PC-3 (cell line): Measurements from ENCODE around the gene SLC6A17.

Source experiments
- EZH2phosphoT487 ChIP-seq: fragments of 300-600 bp; sonication (generic); IDR thresholded peaks from 2 replicates; pipeline ENCODE4 v1.6.1; 2018; ENCODE audit warnings: mild to moderate bottlenecking, antibody characterized with exemption, low read length, borderline replicate concordance
- TF ChIP-seq, protein P1 (sequence below): fragments of 300-600 bp; sonication (generic); conservative IDR thresholded peaks from 2 replicates; pipeline ENCODE4 v1.5.1; 2017; ENCODE audit warnings: antibody characterized with exemption, low read depth, mild to moderate bottlenecking, low read length

DNA sequence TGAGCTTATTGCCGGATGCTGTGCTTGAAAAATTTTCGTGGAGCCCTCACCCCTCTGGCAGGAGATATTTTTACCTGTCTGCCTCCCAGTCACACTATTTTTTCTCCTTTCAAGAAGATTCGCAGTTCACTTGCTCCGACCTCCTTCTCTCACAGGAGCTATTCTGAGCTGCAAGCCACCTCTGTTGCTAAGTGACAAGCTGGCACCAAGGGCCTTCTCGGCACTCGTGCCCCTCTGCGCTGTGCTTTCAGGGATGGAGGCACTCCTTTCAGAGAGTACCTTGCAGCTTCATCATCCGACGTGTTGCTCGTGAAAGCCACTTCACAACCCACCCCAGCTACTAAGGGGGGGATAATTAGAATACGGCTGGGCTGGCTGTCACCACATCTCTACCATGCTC is 11.6 kb downstream of the SLC6A17 start:
- TF ChIP-seq, protein P1, sequence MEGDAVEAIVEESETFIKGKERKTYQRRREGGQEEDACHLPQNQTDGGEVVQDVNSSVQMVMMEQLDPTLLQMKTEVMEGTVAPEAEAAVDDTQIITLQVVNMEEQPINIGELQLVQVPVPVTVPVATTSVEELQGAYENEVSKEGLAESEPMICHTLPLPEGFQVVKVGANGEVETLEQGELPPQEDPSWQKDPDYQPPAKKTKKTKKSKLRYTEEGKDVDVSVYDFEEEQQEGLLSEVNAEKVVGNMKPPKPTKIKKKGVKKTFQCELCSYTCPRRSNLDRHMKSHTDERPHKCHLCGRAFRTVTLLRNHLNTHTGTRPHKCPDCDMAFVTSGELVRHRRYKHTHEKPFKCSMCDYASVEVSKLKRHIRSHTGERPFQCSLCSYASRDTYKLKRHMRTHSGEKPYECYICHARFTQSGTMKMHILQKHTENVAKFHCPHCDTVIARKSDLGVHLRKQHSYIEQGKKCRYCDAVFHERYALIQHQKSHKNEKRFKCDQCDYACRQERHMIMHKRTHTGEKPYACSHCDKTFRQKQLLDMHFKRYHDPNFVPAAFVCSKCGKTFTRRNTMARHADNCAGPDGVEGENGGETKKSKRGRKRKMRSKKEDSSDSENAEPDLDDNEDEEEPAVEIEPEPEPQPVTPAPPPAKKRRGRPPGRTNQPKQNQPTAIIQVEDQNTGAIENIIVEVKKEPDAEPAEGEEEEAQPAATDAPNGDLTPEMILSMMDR = no peak
- TF ChIP-seq EZH2phosphoT487 = no peak
